ENCODE data around the gene NDC80.

The NDC80 gene

GRCh38 chr18:2559249-2559648 is 12.1 kb upstream of the NDC80 start:
- DNase-seq = no peak

DNA sequence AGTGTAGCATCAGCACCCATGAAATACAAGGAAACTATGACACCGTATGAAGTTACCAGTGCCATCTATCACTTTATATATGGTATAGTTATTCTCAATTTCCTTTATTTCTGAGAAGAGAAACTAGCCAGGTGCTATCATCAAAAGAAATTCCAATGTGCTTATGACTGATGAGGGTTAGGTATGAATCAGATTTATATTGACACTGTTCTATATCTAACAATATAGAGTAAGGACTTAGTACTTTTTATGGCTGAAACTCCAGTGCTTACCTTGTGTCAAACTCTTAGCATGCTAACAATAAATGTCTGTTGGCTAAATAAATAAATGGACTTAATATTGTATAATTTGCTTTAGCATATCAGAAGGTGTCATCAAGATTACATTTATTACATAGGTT is 7.0 kb upstream of the NDC80 start:
- no peak for DNase-seq

- no peak for DNase-seq
These were observed 3.2 kb upstream of the NDC80 start for GRCh38 chr18:2568129-2568528.

- no peak for DNase-seq
These were observed 2.8 kb upstream of the NDC80 start for GRCh38 chr18:2568605-2569004.

DNA sequence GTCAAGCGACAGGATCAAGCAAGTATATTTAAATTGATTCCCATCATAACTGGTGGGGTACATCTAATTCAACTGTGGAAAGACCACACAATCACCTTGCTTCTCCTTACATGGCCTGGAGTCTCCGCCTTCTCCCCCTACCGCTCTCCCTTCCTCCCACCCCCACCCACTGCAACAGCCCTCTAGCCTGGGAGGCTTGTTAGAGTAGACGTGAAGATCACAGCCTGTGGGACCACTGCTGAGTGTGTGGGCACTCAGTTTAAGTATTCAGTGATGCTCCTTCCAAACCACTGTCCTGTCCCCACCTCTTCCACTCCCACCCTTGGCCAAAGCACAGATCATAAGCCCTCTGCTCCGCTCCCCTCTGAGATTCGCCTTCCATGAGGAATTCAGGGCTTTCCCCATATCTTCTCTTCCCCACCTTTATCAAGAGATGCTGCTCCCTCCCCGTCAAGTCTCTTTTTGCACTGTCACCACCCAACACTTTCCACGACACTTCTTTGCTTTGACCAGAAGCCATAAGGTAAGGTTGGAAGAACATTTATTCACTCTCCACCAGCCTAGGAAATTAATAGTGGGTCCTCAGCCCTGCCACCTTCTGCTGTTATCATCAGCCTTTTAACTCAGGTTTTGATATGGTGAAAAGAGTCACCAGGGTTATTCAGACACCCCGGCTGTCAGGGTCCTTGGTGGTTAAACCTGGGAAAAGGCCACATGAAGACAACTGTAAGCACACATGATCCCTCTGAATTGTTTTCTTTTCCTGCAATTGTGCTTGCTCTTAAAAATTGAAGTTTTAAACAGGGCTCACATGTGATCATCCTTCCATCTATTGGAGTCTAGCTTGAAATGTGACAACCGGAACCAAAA is 1.8 kb upstream of the NDC80 start:
- DNase-seq = no peak

DNA sequence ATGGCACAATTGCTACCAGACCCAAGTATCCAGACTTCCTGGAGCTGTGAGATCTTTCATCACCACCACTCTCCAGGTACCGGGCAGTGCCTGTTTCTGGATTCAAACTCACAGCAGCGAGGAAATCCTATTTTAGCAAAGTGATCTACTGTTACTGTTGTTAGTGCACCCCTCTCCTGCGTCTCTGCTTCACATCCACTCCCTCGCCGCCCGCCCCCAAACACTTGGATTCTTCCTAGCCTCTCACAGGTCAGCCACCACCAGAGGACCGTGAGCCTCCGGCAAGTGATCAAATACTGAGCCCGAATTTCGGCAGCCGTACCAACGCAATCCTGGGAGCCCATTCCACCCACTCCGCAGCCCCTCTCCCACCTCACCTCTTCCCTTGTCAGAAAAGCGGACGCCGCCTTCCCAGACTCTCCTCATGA is 571 bp upstream of the NDC80 start:
- peak; percentile 38 for DNase-seq

DNA sequence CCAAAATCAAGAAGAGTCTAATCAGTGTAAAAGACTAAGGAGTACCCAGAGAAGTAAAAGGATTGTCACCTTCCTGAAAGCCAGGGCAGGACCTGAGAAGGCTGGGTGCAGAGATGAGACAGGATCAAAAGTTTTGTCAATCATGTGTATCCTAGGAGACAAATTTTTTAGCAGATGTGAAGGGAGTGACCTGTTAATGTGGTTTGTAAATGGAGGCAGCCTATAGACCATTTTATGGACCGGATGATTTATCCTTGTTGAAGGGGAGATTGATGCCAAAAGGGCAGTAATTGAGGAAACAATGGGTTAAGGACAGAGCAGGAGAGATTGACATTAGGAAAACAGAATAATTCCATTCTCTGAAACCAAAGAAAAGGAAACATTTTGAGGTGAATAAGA is 813 bp downstream of the NDC80 start:
- no peak for DNase-seq

- DNase-seq = no peak
These were observed 1.5 kb downstream of the NDC80 start for GRCh38 chr18:2572892-2573291.

DNA sequence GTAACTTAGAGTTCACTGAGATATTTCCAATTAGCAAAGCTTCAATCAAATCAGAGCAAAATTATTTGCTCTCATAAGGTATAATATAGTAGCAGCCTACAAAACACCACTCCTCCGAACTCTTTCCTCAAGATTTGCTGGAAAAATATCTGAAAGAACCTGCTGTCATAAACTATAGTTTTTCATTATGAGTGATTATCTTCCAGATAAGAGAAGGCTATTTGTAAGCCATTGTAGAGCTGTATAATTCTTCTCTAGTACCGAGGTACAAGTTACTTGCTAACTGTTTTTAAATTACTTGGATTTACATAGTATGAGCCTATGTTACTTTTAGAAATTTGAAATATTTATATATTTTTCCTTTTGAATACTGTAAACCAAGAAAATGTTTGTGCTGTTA is 2.1 kb downstream of the NDC80 start:
- DNase-seq = no peak

DNA sequence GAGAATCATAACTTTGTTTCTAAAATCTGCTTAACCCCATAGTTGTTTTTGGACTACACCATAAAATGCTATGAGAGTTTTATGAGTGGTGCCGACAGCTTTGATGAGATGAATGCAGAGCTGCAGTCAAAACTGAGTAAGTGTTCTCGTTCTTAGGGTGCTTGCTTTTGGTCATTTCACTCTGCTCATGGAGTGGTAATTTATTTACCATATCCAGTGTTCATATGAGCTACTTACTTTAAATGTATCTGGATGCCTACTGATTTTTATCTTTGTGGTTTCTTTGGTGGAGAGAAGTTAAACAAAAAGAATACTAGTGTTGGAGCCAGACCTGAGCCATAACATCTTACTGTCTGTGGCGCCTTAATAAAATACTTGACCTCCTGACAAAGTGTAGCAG is 16.4 kb downstream of the NDC80 start:
- DNase-seq = no peak

DNA sequence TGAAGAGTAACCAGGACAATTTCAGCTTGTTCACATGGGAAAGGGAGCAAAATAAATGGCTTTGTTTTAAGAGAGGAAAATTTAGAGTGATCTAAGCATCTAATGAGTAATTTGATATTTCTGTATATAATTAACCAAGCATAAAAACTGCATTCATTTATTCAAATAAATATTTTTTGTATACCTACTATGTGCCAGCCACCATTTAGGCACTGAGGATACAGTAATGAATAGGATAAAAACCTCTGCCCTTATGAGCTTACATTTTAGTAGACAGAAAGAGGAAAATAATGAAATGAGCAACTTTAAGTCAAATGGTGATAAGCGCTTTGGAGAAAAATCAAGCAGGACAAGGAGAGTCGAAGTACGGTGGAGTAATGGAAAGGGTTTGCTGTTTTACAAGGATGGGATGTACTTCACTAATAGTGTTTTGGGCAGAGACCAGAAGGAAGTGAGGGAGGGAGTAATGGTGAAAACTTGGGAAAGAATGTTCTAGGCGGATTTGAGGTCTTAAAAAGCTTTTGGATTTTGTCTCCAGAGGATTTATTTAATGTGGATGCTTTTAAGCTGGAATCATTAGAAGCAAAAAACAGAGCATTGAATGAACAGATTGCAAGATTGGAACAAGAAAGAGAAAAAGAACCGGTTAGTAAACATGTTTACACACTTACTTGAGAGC is 17.4 kb downstream of the NDC80 start:
- no peak for DNase-seq

GRCh38 chr18:2589345-2590068 is 18.1 kb downstream of the NDC80 start:
- DNase-seq = no peak

DNA sequence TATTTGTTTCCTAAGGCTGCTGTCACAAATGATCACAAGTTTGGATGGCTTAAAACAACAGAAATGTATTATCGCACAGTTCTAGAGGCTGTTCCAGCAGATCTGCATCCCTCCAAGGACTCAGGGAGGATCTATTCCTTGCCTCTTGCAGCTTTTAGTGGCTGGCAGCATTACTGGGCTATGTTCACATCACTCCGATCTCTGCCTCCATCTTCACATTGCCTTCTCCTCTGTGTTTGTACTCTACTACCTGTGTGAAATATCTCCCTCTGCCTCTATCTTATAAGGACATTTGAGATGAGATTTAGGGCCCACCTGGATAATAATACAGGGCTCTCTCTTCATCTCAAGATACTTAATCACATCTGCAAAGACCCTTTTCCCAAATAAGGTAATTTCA is 18.9 kb downstream of the NDC80 start:
- DNase-seq = no peak

- no peak for DNase-seq
These were observed 26.3 kb downstream of the NDC80 start for GRCh38 chr18:2597639-2598038.

DNA sequence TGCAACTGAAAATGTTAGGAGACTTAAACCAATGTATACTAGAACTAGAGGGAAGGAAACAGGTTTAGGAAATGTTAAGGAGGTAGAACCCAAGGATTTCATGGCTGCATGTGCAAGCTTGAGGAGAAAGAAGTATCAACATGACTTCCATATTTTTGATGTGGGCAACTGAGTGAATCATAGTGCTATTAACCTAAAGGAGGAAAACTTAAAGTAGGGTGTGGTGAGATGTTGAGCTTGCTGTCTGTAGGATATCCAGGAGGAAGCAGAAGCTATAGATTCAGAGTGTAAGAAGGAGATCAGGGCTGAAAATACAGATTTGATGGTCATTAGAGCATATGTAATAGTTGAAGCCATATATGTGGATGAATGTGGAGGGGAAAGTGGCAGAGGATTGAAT is 31.5 kb downstream of the NDC80 start:
- no peak for DNase-seq

DNA sequence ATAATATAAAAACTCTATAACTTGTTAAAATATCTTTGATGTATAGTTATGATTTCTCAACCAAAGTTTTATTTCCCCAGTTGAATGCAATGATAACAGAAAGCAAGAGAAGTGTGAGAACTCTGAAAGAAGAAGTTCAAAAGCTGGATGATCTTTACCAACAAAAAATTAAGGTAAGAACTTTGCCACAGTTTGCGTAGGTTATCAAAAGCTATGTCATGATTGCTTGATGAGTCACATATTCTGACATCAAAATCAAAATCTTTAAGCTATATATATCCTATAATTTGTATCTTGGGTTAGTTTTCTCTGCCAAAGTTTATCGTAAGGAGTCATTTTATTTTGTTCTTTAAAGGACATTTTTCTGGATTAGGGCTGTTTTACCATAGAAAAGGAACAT is 35.0 kb downstream of the NDC80 start:
- DNase-seq = no peak

DNA sequence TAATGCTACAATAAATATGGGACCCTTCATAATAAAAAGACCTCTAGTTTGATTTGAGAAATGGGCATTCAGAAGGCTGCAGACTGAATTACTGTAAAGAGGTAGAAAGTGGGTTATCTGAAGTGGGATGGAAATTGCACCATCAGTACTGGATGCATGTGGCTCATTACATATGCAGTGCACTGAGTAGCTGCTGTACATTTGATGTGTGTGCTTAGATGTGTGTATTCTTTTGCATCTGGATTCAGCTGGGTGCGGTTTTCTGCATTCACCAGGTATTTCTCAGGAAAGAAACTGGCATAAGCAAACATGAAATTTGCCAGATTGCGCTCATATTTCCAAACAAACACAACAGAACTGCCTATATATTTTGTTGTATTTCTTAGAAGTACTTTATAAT is 38.2 kb downstream of the NDC80 start:
- no peak for DNase-seq

- no peak for DNase-seq
These were observed 39.2 kb downstream of the NDC80 start for GRCh38 chr18:2610549-2610948.

DNA sequence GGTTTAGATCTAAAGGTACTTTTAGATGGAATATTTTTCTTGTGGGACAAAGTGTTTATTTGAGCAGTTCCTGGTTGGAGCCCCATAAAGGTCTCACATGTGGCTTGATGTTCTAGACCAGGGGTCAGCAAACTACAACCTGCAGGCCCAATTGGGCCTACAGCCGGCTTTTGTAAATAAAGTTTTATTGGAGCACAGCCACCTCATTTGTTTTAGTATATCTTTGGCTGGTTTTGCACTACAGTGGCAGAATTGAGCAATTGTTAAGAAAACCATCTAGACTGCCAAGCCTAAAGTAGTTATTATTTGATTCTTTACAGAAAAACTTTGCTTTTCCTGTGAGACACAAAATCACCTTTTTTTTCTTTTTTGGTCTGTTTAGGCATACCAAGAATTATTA is 41.6 kb downstream of the NDC80 start:
- no peak for DNase-seq

- no peak for DNase-seq
These were observed 46.1 kb downstream of the NDC80 start for GRCh38 chr18:2617401-2617998.

DNA sequence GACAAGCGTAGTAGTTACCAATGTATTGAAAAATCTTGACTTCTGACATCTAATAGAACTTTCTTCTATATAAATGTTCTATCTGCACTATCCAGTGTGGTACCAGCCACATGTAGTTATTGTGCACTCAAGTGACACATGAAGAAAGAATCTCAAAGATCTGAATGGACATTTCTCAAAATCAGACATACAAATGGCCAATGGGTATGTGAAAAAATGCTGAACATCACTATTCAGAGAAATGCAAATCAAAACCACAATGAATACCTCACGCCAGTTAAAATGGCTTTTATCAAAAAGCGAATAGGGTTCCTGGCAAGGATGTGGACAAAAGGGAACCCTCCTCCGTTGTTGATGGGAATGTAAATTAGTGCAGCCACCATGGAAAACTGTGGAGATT is 46.7 kb downstream of the NDC80 start:
- no peak for DNase-seq

DNA sequence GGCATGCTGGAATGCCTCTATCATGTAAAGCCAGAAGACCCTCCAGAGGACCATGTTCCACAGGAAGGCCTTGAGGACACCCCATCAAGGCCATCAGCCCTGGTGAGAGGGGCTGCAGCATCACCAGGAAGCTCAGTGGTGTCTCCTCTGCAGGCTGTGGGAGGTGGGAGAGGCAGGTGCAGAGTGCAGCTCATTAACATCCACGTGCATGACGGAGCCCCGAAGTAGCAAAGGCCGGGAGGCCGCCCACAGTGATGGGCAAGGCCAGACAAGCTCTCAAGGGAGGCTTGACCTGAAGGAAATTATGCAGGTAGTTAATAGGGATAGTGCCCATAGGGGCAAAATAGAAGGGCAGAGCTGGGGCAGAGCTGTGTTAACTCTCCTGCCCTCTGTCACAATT is 53.9 kb downstream of the NDC80 start:
- DNase-seq = no peak

DNA sequence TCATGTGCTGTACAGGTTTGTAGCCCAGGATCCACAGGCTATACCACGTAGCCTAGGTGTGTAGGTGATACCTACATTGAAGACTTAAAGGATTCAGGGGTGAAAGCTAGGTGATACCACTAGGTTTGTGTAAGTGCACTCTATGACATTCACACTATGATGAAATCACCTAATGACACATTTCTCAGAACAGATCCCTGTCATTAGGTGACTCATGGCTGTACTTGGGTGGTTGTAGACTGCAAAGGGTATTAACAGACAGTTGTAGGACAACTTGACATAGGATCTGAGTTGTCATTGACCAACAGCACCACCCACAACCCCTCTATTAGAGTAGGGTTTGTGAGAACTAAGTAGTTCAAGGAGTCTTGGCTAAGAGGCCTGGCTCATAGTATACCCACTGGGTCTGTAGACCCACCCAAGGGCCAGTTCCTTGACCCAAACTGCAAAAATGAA is 56.5 kb downstream of the NDC80 start:
- no peak for DNase-seq

Measured in NCI-H510A (cell line).